HG02973 (cell line): ENCODE measurements around the gene PTCH1.

Experiments used
- ATAC-seq: cut with Tn5 transposase; IDR thresholded peaks from one replicate; pipeline ENCODE4 v1.9.1; 2021; ENCODE audit warnings: moderate library complexity; ENCODE audit not compliant: unreplicated experiment

The PTCH1 gene

GRCh38 chr9:95513711-95514110, 3.1 kb downstream of the PTCH1 start:
- no peak for ATAC-seq

GRCh38 chr9:95512709-95513095, 4.1 kb downstream of the PTCH1 start:
- ATAC-seq = no peak

GRCh38 chr9:95511952-95512708, 4.6 kb downstream of the PTCH1 start:
- ATAC-seq = no peak

- no peak for ATAC-seq
Measured at GRCh38 chr9:95511616-95511931, 5.2 kb downstream of the PTCH1 start.

GRCh38 chr9:95510709-95511615, 5.8 kb downstream of the PTCH1 start:
- ATAC-seq = peak; percentile 41

- ATAC-seq = no peak
Measured at GRCh38 chr9:95509851-95510708, 6.7 kb downstream of the PTCH1 start.

GRCh38 chr9:95508968-95509850, 7.6 kb downstream of the PTCH1 start:
- ATAC-seq = peak; percentile 34

- no peak for ATAC-seq
Measured at GRCh38 chr9:95508242-95508967, 8.4 kb downstream of the PTCH1 start.

GRCh38 chr9:95507464-95508241, 9.1 kb downstream of the PTCH1 start:
- no peak for ATAC-seq

GRCh38 chr9:95506678-95507463, 9.9 kb downstream of the PTCH1 start:
- no peak for ATAC-seq

- ATAC-seq = no peak
Measured at GRCh38 chr9:95506428-95506677, 10.4 kb downstream of the PTCH1 start.

GRCh38 chr9:95505717-95506427, 10.9 kb downstream of the PTCH1 start:
- no peak for ATAC-seq

- no peak for ATAC-seq
Measured at GRCh38 chr9:95505072-95505716, 11.6 kb downstream of the PTCH1 start.

GRCh38 chr9:95504053-95504963, 12.5 kb downstream of the PTCH1 start:
- ATAC-seq = no peak

GRCh38 chr9:95503369-95503768, 13.4 kb downstream of the PTCH1 start:
- ATAC-seq = no peak

GRCh38 chr9:95502248-95502647, 14.5 kb downstream of the PTCH1 start:
- ATAC-seq = no peak
